Measurements from ENCODE around the gene TMPRSS4.

DNA sequence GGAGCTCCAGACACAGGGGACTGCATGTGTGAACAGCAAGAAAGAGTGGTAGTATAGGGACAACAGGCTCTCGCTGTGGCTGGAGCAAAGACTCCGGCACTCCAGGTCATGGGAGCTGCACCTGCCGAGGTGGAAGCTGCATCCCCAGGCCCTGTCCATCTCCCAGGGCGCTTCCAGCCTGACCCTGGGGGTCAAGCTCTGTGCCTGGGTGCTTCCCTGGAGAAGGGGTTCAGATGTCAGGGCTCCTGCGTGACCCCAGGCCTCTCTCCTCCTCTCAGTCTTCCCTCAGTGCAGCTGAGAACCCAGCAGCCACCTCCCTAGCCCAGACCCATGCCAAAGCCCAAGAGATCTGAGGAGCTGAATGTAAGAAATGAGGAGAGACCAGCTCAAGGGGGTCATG lies 3.4 kb downstream of the TMPRSS4 start:
- TF ChIP-seq, protein P1, sequence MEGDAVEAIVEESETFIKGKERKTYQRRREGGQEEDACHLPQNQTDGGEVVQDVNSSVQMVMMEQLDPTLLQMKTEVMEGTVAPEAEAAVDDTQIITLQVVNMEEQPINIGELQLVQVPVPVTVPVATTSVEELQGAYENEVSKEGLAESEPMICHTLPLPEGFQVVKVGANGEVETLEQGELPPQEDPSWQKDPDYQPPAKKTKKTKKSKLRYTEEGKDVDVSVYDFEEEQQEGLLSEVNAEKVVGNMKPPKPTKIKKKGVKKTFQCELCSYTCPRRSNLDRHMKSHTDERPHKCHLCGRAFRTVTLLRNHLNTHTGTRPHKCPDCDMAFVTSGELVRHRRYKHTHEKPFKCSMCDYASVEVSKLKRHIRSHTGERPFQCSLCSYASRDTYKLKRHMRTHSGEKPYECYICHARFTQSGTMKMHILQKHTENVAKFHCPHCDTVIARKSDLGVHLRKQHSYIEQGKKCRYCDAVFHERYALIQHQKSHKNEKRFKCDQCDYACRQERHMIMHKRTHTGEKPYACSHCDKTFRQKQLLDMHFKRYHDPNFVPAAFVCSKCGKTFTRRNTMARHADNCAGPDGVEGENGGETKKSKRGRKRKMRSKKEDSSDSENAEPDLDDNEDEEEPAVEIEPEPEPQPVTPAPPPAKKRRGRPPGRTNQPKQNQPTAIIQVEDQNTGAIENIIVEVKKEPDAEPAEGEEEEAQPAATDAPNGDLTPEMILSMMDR (IDR thresholded peaks at IDR 0.05; ENCODE audit: low read length), result no peak
- TF ChIP-seq EZH2 (IDR thresholded peaks at IDR 0.05; ENCODE audit: borderline replicate concordance, low read length), result no peak
